ENCODE data around the gene SMARCA5. TPM values are rescaled to one million over a fixed set of nuclear protein-coding genes. Genes with fewer than 3 reads are reported as not detected.

SMARCA5 gene
- total RNA-seq, 4 donors from 2014 or later = 21.5 to 35.9 (median 26.2) TPM

DNA sequence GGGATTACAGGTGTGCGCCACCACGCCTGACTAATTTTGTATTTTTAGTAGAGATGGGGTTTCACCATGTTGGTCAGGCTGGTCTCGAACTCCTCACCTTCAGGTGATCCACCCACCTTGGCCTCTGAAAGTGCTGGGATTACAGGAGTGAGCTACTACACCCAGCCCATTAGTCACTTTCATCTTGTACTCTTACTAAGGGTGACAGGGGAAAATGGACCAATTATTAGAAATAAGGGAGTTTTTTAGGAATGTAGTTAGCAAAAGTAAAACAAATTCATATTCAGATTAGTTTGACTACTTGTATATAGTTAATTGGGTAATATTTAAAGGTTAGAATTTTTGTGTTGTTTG lies 26.1 kb downstream of the SMARCA5 start:
- H3K36me3 ChIP-seq = peaks cover 0 to 100% (median 0%) of the 10 kb centered on the region in 3 donors
- no peaks in the 10 kb centered on the region for H3K9me3 ChIP-seq
- H3K27me3 ChIP-seq = no peaks in the 10 kb centered on the region
- H3K4me3 ChIP-seq = no peak overlapping the region
- H3K4me1 ChIP-seq = no peaks in the 10 kb centered on the region
- no peak overlapping the region for H3K27ac ChIP-seq
- DNase-seq = no peak
- TF ChIP-seq POLR2A (IDR thresholded peaks at IDR 0.05) = no peak
- TF ChIP-seq, protein P1, sequence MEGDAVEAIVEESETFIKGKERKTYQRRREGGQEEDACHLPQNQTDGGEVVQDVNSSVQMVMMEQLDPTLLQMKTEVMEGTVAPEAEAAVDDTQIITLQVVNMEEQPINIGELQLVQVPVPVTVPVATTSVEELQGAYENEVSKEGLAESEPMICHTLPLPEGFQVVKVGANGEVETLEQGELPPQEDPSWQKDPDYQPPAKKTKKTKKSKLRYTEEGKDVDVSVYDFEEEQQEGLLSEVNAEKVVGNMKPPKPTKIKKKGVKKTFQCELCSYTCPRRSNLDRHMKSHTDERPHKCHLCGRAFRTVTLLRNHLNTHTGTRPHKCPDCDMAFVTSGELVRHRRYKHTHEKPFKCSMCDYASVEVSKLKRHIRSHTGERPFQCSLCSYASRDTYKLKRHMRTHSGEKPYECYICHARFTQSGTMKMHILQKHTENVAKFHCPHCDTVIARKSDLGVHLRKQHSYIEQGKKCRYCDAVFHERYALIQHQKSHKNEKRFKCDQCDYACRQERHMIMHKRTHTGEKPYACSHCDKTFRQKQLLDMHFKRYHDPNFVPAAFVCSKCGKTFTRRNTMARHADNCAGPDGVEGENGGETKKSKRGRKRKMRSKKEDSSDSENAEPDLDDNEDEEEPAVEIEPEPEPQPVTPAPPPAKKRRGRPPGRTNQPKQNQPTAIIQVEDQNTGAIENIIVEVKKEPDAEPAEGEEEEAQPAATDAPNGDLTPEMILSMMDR (IDR thresholded peaks at IDR 0.05) = no peak

DNA sequence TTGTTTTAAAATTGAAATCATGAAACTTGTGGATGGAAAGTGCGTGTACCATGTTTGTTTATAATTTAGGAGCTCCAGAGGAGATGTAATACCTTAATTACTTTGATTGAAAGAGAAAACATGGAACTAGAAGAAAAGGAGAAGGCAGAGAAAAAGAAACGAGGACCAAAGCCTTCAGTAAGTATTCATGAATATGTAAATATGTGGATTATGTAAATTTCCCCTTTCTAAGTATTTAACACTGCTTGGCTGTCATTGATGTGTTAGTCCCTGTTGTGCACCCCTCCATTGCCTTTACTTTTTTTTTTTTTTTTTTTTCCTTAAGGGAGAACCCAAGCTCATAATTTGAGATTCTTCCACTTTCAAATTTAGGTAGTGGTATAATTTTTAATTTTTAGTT lies 36.4 kb downstream of the SMARCA5 start:
- Histone ChIP-seq H3K4me3 (no peak overlapping the region), H3K9me3 (no peaks in the 10 kb centered on the region), H3K36me3 (peaks cover 0 to 87% (median 0%) of the 10 kb centered on the region in 3 donors), H3K4me1 (no peaks in the 10 kb centered on the region), H3K27ac (no peak overlapping the region), H3K27me3 (no peaks in the 10 kb centered on the region)
- TF ChIP-seq, protein P1 (IDR thresholded peaks at IDR 0.05) = no peak
- TF ChIP-seq POLR2A (IDR thresholded peaks at IDR 0.05) = no peak
- no peak for DNase-seq

GRCh38 chr4:143554728-143555597 lies 41.5 kb downstream of the SMARCA5 start:
- Histone ChIP-seq H3K4me1 (peaks cover 0 to 6% (median 0%) of the 10 kb centered on the region in 4 donors), H3K27ac (no peak overlapping the region), H3K4me3 (no peak overlapping the region), H3K27me3 (no peaks in the 10 kb centered on the region), H3K9me3 (no peaks in the 10 kb centered on the region), H3K36me3 (peaks cover 0 to 40% (median 0%) of the 10 kb centered on the region in 3 donors)
- no peak for TF ChIP-seq POLR2A (IDR thresholded peaks at IDR 0.05)
- TF ChIP-seq, protein P1 (IDR thresholded peaks at IDR 0.05) = no peak
- no peak for DNase-seq

DNA sequence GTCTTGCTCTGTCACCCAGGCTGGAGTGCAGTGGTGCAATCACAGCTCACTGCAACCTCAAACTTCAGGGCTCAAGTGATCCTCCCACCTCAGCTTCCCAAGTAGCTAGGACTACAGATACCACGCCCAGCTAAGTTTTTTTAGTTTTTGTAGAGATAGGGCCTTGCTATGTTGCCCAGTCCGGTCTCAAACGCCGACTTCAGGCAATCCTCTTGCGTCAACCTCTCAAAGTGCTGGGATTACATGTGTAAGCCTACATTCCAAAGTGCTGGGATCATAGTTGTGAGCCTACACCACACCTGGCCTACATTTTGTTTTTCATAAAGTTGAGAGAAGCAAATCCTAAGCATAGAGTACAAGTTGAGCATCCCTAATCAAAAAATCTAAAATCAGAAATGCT lies 42.2 kb downstream of the SMARCA5 start:
- peaks cover 0 to 34% (median 0%) of the 10 kb centered on the region in 3 donors for H3K36me3 ChIP-seq
- TF ChIP-seq, protein P1 (IDR thresholded peaks at IDR 0.05) = no peak
- TF ChIP-seq POLR2A (IDR thresholded peaks at IDR 0.05) = no peak
- DNase-seq = no peak

GRCh38 chr4:143558286-143558685 lies 44.8 kb downstream of the SMARCA5 start:
- no peaks in the 10 kb centered on the region for H3K9me3 ChIP-seq
- no peak for DNase-seq
- H3K4me3 ChIP-seq = no peak overlapping the region
- TF ChIP-seq, protein P1 (IDR thresholded peaks at IDR 0.05) = no peak
- no peak for TF ChIP-seq POLR2A (IDR thresholded peaks at IDR 0.05)
- no peak overlapping the region for H3K27ac ChIP-seq
- peaks cover 0 to 13% (median 0%) of the 10 kb centered on the region in 3 donors for H3K36me3 ChIP-seq
- H3K4me1 ChIP-seq = peaks cover 0 to 6% (median 0%) of the 10 kb centered on the region in 4 donors
- H3K27me3 ChIP-seq = no peaks in the 10 kb centered on the region

More for the DNA sequence above, 42.2 kb downstream of the SMARCA5 start:
- H3K4me3 ChIP-seq = no peak overlapping the region
- no peak overlapping the region for H3K27ac ChIP-seq
- H3K4me1 ChIP-seq = peaks cover 0 to 6% (median 0%) of the 10 kb centered on the region in 4 donors
- H3K9me3 ChIP-seq = no peaks in the 10 kb centered on the region
- no peaks in the 10 kb centered on the region for H3K27me3 ChIP-seq

Data from Peyer's patch (tissue), 4 donors.